ENCODE data around the gene AXDND1.

DNA sequence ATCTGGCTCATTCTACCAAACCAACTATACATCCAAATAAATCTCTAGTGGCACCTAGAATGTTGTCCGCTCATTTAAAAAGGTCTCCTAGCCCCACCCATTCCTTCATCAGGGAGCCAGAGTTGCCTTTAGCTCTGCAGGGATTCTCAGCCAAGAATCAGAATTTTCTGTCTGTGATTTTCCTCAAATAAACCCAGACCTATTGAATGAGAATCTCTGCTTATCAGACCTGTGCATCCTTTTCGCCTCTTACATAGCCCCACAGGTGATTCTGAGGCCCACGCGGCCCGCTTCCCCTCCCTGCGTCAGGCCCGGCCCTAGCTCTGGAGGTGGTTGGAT lies 225.5 kb downstream of the AXDND1 start:
- TF ChIP-seq, protein P1, sequence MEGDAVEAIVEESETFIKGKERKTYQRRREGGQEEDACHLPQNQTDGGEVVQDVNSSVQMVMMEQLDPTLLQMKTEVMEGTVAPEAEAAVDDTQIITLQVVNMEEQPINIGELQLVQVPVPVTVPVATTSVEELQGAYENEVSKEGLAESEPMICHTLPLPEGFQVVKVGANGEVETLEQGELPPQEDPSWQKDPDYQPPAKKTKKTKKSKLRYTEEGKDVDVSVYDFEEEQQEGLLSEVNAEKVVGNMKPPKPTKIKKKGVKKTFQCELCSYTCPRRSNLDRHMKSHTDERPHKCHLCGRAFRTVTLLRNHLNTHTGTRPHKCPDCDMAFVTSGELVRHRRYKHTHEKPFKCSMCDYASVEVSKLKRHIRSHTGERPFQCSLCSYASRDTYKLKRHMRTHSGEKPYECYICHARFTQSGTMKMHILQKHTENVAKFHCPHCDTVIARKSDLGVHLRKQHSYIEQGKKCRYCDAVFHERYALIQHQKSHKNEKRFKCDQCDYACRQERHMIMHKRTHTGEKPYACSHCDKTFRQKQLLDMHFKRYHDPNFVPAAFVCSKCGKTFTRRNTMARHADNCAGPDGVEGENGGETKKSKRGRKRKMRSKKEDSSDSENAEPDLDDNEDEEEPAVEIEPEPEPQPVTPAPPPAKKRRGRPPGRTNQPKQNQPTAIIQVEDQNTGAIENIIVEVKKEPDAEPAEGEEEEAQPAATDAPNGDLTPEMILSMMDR (IDR thresholded peaks at IDR 0.05; ENCODE audit: control extremely low read depth in 1 of 3, insufficient read depth in 1 of 3, low read depth in 1 of 3, low read length in 3 of 3) = no peak
- TF ChIP-seq RAD21 (IDR thresholded peaks at IDR 0.05 in 1 of 2, conservative IDR thresholded peaks at IDR 0.05 in 1 of 2; ENCODE audit: low read depth in 2 of 2, low read length in 2 of 2) = no peak
- TF ChIP-seq HDAC2 (IDR thresholded peaks at IDR 0.05; ENCODE audit: borderline replicate concordance in 1 of 2, low read depth in 2 of 2, low read length in 2 of 2) = no peak
- TF ChIP-seq SRF (IDR thresholded peaks at IDR 0.05; ENCODE audit: low read depth, low read length) = no peak
